HG02884 (cell line): ENCODE measurements around the gene RCOR1.
A peak's percentile ranks its signal among the peaks of the same experiment; 100 is the strongest.
"Not testable (repeated sequence)": the region's sequence is repeated elsewhere in the genome, so short reads cannot be mapped to it uniquely, and the experiment has no call there.

Experiments
- ATAC-seq: cut with Tn5 transposase; IDR thresholded peaks from one replicate; pipeline ENCODE4 v1.9.1; 2021; ENCODE audit warnings: mild to moderate bottlenecking, moderate library complexity; ENCODE audit not compliant: unreplicated experiment

The RCOR1 gene

DNA sequence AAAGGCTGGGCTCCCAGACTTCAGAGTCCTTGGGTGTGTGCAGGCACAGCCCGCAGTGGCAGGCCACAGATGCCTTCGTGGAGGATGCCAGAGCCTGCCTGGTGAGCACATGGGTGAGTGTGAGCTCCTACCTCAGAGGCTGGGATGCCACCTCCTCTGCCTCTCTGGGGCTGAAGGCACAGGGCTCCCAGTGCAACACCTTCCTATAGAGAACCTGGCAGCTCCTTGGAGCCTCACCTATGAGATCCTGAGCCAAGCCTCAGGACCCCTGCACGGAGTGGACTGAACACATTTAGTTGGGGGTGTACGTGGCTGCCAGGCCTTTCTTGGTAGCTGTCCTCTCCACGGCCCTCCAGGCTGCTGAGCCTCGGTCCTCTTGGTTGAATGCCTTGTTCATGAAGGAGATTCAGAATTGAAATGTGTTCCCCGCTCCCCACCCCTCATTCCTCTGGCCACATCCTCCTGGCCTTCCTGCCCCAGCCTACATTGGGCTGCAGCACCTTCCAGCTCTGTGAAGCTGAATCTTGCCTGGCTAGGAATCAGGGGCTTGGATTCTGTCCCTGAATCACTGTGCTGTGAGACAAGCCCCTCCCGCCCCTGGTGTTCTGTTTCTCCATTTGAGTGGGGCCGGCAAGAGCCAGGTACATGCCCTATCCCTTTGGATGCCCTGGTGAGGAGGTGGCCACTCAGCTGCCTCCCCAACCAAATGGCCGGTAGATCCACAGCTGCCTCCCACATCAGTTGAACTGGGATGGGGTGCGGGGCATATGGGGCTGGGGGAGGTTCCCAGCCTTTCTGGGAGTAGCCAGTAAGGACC is 146.1 kb downstream of the RCOR1 start:
- no peak for ATAC-seq

DNA sequence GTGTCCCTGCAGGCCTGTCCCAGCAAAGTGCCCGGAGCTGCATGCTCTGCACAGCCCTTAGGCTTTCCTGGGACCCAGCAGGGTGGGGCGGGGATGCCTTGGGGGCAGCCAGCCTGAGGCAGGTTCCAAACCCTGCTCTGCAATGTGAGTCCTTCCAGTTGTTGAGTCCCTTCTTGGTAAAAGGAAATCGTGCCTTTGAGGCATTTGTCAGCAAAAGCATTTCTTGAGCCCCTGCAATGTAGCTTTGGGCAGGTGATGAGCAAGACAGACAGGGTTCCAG is 146.7 kb downstream of the RCOR1 start:
- ATAC-seq, result no peak

DNA sequence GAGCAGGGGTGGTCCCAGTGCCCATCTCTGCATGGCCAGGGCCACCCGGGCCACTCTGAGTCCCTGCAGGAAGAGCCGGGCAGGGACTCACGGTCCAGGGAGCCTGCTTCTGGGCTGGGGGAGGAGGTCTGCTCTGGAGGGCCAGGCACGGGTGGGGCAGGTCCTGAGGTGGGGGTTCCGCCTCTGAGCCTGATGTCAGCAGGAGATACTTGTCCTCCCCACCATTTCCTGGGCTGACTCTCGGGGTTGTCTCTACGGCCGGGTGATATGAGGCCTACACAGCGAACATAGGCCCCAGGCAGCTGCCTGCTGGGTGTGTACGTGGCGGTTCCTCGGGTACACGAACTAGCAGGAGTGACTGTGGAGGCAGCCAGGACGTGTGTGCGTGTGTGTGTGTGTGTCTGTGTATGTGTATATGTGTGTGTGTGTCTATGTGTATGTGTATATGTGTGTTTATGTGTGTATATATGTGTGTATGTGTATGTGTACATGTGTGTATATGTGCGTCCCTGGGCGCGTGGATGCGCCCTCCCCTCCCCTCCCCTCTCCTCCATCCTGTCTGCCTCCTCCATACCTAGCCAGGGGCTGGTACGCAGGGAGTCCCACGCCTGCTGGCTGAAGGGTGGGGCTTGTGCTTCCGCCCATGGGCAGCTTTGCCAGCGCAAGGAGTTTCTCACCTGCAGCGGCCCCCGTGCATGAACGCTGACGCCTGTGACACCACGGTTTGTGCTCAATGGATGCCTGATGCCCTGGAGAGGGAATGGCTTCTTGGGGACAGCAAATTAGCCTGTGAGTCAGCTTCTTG is 154.4 kb downstream of the RCOR1 start:
- no peak for ATAC-seq

DNA sequence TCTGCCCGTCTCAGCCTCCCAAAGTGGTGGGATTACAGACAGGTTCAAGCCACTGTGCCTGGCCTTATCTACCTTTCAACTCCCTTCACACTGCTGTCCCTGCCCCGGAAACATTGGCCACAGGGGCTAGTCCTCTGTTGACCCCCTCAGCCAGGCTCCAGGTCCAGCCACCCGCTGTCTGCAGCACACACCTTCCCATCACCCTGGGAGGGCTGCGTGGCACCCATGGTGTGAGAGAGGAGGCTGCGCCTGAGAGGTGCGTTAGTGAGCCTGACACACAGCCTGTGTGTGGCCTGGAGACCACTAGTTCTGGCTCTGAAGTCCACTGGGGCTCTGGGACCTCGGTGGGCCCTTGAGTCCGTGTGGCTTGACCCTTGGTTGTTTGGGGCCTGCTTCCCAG is 156.4 kb downstream of the RCOR1 start:
- no peak for ATAC-seq

DNA sequence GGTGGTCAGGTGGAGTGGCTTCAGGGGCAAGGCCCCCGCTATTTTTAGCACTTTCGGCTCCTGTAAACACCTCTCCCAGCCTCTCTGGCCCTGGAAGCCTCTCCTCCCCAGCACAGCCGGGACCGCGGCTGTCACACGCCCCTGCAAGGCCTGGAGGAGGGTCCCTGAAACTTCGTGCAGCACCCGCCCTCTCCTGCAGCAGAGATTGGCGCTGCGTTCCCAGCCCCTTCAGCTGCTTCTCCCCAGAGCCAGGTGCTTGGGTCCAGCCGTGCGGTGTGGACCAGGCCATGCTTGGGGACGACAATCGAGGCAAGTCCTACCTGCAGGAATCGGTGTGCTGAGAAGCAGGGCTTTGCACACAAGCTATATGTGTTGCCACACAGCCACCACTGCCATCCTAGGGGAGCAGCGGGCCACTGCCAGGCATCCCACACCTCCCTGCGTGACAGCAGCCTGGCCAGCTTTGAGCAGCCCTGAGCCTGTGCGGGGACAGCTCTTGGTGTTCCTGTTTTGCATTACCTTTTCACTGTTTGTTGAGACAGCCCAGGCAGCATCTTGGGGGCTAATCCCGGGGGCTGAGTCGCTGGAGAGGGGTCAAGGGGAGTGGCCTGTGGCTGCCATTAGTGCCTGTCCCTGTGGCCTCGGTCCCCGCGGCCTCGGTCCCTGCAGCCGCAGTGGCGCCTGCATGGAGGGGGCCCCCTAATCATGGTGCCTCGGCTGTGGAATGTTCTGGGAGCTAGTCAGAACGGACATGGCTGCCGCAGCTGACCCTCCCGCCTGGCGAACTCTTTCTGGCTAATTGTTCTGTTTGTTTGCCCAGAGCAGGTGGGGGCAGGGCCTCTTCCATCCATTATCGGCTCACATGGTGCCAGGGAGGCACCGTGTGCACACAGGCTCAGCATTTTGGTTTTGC is 157.2 kb downstream of the RCOR1 start:
- ATAC-seq, result no peak

DNA sequence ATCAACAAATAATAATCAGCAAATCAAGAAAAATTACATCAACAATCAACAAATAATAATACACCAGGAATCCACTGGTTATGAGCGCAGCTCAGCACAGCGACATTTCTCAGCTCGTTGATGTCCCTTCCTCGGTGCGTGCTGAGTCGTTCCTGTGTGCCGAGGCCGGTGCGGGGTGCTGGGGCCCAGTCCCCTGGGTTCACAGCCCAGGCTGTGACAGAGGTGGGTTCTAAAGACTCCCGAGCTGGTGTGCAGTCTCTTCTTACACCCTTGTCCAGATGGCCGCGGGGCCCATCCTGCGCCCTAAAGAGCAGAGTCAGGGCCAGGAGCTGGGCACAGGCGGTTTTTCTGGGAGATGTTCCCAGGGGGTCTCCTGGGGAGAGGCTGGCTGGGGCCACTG is 157.9 kb downstream of the RCOR1 start:
- ATAC-seq, result no peak

DNA sequence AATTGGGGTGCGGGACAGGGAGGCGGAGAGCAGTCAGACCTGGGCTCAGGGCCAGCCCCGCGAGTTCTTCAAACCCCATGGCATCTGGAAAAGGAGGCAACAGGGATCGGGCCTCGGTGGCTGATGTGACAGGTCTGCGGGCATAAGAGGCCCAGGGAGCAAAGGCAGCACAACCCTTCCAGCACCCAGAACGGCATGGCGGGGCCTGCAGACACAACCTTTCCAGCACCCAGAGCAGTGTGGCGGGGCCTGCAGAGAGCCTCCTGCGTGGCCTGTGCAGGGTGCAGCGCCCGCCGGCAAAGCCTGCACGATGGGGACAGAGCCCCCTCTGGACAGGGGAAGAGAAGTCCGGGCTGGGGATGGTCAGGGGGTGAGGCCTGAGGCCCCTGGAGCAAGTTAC is 158.6 kb downstream of the RCOR1 start:
- no peak for ATAC-seq

DNA sequence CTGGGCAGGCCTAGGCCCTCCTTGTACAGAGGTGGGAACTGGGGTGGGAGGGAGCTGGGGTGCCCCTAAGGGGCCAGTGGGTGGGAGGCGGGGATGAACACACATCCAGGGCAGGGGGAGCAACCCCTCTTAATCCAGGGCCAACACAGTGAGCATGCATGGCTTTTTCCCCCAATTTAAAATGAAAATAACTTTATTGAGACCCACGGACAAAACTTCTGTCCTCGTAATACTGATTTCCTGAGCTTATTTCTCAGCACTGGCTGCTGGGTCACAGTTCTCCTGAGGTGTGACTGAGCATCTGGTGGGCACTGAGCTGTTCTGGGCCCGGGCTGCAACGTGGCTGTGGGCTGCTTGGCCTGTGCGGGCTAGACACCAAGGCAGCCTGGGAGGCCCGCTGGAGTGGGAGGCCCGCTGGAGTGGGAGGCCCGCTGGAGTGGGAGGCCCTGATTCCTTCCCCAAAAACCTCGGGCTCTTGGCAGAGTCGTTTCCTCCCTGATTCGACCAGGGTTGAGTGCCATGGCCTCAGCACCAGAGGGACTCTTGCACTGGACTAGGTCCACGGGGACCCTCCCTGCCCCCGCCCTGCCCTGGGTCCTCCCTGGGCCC is 159.9 kb downstream of the RCOR1 start:
- no peak for ATAC-seq

DNA sequence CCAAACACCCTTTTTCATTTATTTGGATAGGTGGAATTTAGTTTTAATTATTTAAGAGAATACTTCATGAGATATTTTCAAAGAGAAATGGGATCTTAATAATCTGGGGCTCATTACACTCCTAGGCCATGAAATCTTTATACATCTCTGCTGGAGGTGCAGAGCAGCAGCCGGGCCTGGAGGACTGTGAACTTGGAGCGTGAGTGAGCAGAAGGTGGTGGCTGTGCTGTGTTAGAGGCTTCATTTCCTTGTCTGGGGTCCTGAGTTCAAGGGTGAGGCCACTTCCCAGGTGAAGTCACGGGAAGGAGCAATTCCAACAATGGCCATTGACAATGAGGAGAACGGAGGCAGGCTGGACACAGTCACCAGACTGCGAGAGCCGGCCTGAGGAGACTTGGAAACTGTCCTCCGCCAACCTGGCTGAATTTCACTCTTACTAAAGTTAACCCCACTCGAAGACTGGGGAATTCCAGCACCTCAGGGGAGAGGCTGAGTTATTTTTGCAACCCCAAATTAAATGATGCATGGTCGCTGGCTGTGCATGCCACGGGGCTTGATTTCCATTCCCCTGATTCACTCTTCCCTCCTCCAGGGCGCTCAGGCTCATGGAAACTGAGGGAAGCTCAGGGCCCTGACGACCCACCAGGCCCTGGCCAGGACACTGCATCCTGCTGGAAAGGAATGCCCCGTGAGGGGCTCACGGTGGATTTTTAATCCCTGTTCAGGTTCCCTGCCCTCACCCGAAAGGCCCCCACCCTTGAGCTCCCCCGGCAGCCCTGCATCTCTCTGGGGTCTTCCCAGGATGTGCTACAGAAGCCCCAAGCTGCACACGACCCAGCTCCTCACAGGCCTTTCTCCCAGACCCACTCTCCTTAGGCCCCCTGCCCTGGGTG is 162.2 kb downstream of the RCOR1 start:
- no peak for ATAC-seq

DNA sequence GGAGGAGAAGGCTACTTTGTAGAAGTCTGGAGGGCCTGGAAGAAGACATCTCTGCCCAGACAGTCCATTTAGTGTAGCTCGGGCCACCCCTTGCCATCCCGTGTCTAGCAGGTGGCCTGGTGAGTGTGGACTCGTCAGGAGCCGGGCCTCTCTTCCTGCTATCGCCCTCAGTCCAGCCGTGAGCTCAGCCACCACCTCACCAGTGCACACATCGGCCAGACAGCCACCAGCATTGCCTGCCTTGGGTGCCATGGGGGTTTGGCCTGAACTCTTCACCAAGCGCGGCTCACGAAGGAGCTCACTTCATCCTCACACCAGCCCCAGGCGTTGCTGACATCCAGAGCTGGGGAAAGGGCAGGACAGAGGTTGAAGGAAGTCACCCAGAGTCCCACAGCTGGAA is 165.2 kb downstream of the RCOR1 start:
- ATAC-seq, result no peak

DNA sequence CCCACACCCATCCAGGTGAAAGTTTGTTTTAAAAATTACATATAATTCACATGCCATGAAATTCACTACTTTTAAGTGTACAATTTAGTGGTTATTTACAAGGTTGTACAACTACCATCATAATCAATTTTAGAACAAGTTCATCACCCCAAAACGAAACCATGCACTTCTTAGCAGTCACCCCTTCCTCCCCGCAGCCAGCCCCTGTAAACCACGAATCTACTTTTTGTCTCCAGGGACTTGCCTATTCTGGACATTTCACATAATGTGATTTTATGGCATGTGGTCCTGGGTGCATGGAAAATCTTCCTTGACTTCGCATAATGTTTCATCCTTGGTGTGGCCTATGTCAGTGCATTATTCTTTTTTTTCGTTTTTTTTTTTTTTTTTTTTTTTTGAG is 165.6 kb downstream of the RCOR1 start:
- no peak for ATAC-seq

DNA sequence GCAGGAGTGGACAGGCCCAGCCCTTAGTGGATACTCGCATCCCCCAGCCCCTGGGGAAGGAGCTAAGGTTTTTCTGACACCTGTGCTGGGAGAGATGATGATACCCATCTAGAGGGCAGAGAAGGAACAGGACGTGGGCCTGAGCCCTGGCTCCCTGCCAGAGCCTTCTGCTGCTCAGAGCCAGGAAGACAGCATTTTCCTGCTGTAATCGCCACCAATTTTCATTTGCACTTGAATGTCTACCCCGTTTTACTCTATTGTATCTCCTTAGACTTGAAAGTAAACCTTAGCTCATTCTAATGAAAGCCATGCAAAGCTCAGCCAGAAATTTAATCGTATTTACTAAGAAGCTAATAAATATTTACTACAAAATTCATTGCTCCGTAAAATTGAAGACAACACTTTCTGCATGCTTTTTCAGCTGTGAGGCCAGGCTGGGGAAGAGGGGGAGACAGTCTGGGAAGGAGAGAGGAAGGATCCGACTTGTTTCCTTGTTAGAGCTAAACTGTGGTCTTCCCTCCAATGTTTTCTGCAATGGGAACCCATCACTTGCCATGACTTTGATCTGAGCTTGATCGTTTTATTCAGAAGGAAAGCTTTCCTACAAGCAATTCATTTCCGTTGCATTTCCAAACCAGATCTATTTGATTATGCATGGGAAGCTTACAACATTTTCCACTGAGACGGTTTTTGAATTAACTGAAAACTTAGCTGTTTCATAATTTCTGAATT is 167.2 kb downstream of the RCOR1 start:
- no peak for ATAC-seq

DNA sequence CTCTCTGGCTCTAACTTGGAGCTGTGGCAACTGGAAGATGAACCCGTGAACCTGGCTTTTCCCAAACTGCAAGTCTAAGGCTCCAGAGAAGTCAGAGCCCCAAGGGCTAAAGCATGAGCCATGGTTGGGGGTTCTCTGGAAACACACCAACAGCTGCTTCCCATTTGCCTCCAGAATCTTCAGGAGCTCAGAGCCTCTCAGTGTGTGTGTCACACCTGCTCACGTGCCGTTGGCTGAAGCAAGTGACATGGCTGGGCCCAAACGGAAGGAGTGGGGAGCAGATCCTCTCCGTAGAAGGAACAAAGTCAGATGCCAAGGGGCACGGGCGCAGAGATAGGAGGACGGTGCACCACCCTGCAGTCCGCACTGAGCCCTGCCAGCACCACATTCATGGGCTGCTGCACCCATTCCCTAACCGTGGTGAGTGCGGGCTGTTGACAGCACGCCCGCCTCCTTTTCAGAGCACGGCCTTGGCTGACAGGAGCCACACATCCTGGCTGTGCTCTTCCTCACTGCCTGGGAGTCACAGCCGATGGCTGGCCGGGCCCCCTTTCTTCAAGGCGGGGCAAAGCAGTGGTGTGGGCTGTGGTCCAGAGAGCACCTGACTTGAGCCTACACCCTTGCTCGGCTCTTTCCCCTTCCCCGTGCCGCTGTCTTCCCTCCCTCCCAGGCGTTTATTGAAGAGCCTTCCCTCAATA is 168.2 kb downstream of the RCOR1 start:
- ATAC-seq, result no peak

DNA sequence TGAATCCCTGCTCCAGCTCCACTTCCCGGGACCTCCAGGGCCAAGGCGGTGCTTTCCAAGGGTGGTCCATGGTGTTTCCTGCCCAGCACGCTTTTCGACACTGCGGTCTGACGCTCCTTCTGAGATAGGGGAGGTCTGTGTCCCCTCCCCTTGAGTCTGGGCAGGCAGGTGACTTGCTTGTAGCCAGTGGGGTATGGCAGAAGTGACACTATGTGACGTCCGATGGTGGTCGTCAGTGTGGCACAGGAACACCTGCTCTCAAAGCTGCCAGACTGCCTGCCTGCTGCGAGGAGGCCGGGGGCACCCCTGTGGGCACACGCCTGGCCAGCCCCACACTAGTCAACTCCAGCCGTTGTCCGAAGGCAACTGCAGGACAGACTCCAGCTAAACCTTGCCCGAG is 168.8 kb downstream of the RCOR1 start:
- ATAC-seq, result no peak

DNA sequence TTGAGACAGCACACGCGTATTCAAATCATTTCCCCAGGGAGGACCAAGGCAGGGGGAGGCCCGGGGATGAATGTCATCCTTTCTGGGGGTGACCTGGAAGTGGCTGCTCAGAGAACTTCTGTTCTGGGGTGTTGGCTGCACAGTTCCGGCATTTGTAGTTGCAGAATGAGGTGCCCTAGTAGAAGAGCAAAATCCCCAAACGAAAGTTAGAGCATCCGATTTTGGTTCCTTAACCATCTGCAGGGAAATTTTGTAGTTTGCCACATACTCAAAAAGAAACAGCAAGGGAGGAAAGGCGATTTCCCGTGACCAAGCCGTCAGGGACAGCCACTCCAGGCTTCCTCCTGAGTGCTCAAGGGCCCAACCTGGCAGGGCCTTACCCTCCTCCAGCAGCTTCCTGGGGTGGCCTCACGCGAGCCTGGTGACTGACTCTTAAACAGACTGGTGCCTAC is 171.8 kb downstream of the RCOR1 start:
- peak; percentile 60 for ATAC-seq

DNA sequence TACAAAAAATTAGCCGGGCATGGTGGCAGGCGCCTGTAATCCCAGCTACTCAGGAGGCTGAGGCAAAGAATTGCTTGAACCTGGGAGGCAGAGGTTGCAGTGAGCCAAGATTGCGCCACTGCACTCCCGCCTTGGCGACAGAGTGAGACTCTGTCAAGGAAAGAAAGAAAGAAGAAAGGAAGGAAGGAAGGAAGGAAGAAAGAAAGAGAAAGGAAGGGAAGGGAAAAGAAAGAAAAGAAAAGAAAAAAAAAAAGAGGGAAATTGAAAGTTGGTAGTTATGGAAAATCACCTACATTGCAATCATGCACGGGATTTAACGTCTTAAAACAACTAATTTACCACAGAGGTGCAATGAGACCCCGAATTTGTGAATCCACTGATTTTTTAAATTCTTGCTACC is 173.3 kb downstream of the RCOR1 start:
- ATAC-seq, result not testable (repeated sequence)

DNA sequence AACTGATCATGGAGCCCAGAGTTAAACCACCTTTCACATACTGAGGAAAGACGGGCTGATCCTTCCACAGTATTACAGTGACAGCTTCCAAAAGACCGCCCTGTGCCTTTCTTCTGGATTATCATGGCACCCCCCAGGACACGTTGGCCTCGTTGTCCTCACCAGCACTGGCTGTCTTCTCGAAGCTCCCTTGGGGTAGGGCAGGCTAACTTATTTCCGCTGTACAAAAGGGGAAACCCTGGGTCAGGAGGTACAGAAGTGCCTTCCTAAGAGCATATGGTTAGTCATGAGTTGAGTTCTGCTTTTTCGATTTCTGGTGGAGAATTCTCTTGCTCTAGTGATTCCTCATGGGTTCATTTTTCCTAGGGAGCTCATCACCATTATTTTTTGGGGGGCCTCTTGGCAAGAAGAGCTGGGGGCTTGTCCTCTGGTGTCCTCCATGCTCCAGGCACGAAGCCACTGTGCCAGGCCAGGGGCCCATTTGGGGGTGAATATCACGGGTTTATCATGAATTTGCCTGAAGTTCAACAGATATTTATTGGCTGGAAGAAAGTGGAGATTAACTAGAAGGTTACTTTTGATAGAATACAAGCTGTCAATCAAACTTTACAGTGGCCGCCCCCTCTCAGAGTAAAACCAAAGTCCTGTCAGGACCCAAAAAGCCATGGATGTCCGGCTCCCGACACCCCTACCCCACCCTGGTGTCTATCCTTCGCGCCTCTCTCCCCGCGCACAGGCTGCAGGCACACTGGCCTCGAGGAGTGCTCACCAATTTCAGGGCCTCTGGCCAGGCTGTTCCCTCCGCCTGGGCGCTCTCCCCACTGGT is 176.0 kb downstream of the RCOR1 start:
- peak; percentile 67 for ATAC-seq

DNA sequence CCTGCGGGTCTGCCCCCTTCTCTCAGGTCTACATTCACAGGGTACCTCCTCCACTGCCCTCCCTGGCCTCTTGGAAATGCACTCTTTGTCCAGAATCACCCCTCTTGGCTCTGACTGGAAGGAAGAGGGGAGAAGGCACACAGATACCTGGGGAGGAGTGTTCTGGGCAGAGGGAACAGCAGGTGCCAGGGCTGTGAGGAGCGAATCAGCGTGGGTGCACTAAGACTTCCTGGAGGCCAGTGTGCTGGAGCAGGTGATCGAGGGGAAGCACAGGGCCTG is 176.5 kb downstream of the RCOR1 start:
- ATAC-seq, result no peak
